GM19193 (cell line): ENCODE data around the gene FAM83F.

ENCODE experiments used
- POLR2A ChIP-seq: IDR thresholded peaks from 4 replicates; pipeline ENCODE4 v1.6.1; 2011; ENCODE audit not compliant: insufficient read depth, insufficient read length; ENCODE audit errors: extremely low read depth

FAM83F gene

DNA sequence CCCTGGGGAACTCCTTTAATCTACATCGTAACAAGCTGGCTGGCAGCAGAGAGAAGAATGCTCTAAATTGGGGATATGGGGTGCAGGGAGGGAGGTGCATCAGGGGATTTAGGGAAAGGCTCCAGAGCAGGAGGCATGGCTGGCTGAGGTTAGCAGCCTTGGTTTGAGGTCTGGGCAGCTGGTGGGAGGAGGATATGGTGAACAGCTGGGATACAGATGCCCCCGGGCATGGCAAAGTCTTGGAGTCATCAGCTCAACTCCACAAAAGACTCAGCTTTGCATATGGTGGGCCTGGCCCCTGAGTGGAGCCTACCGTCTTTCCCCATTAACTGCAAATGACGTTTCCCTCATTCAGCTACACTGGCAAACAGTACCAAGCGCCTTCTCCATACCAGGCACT, 5.4 kb downstream of the FAM83F start:
- no peak for TF ChIP-seq POLR2A

DNA sequence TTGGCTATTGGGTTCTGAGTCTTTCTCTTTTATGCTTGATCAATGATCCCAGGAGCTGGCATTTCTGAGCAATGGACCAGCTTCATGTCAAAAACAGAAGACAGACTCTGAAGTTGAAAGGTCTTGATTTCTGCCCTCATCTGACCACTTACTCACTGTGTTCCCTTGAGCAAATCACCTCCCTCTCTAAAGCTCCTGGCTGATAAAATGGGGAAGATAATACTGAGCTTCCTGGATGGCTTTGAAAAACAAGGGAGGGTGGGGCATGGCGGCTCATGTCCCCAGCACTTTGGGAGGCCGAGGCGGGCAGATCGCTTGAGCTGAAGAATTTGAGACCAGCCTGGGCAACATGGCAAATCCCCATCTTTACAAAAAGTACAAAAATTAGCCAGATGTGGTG, 6.4 kb downstream of the FAM83F start:
- TF ChIP-seq POLR2A, result no peak

GRCh38 chr22:40001800-40002577, 7.2 kb downstream of the FAM83F start:
- no peak for TF ChIP-seq POLR2A

DNA sequence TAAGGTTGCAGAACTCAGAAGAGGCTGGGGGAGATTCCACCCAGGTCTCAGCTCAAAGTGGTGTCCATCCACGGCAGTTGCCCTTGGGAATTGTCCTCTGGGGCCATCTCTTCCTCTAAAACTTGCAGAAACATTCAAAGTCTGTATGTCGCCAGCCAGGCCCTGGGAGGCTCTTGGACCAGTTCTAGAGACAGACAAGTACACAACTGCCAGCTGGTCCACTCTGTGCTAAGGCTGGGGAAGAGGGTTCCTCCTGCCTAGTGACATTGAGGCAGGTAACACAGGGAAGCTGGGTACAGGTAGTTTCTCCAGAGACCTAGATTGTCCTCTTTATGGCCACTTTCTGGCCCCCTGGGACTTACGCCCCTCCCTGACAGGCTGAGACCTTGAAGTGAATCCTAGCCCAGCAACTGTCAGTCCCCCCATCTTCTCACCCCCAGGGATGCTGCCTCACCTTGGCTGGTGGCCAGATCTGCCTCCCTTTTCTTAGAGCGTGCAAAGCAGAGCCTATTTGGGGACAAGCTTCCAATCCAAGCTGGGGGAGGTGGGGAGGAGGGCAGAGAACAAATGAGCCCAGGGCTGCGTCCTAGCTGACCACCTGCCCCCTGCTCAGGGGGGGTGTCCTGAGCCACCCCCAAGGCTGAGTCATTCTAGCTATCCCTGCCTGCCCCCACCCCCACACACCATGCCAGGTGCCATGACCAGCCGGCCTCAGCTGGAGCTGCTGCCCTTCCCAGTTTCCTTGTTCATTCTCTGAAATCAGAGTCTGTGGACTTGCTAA, 8.4 kb downstream of the FAM83F start:
- TF ChIP-seq POLR2A, result no peak

- TF ChIP-seq POLR2A, result no peak
Measured at GRCh38 chr22:40004836-40005235, 10.1 kb downstream of the FAM83F start.

- no peak for TF ChIP-seq POLR2A
Measured at GRCh38 chr22:40006641-40007040, 11.9 kb downstream of the FAM83F start.

GRCh38 chr22:40007853-40008710, 13.3 kb downstream of the FAM83F start:
- TF ChIP-seq POLR2A, result no peak

DNA sequence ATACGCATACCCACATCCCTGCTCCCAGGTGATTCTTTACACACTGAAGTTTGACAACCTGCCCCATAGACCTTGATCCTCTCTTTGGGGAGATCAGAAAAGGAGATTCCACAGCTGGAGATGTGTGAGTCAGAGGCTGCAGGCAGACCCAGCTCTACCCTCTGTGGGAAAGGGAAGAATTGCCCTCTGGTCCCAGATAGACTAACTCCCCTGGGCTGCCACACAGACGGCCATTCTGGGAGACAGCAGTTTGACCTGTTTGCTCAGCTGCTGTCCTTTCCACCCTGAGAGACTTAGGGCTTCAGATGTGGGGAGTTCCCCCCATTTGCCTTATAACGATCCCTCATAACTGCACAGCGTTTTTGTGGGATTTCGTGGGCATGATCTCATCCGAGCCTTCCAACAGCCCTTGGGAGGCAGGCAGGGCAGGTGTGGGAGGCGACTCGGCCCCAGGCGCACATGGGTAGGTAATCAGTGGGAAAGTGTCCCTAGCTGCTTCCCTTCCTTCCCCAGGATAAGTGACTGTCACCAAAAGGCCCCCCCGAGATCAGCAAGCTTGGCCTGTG, 14.1 kb downstream of the FAM83F start:
- TF ChIP-seq POLR2A, result no peak

DNA sequence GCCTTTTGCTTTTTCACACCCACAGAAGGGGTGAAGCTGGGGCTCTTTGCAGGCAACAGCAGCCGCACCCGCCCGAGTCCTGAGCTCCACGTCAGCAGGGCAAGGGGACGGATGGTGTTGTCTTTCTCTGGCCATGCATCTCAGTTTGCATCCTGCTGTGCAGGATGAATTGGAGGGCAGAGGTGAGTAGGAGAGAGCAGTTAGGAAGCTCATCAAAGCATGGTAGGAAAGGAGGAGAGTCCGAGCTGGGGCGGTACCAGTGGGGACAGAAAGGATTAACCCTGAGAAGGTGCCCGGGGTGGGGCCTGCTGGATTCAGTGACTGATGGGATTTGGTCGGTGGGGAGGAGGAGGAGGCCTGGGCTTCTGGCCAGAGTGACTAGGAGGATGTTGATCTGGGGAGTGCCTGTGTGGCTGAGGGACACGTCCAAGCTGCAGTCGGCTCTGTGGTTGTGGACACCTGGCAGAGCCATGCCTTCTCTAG, 14.6 kb downstream of the FAM83F start:
- TF ChIP-seq POLR2A, result no peak

- TF ChIP-seq POLR2A, result no peak
Measured at GRCh38 chr22:40009951-40010671, 15.4 kb downstream of the FAM83F start.

- no peak for TF ChIP-seq POLR2A
Measured at GRCh38 chr22:40010746-40011145, 16.0 kb downstream of the FAM83F start.

DNA sequence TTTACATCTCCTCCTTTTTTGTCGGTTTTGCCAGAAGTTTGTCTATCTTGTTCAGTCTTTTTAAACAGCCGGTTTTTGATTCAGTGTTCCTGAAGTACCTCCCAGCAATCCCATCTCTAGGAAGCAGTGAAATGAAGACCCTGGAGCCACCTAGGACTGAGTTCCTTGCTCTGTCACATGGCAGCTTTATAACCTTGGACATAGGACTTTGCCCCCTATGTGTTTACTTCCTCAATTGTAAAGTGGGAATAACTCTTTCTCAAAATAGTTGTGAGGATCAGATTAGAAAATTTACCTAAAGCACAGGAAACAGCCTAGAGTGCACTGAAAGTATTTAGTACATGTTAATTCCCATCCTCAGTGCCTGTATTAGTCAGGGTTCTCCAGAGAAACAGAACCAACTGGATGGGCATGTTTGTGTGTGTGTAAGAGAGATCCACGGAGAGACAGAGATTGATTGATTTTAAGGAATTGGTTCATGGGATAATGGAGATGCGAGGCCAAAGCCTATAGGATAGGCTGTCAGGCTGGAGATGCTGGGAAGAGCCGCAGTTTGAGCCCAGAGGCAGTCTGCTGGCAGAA, 20.0 kb downstream of the FAM83F start:
- TF ChIP-seq POLR2A, result no peak

GRCh38 chr22:40015358-40015976, 20.7 kb downstream of the FAM83F start:
- TF ChIP-seq POLR2A, result no peak

GRCh38 chr22:40018051-40018450, 23.3 kb downstream of the FAM83F start:
- no peak for TF ChIP-seq POLR2A

- no peak for TF ChIP-seq POLR2A
Measured at GRCh38 chr22:40019100-40019499, 24.3 kb downstream of the FAM83F start.
